ENCODE results near the gene MAPT.

GRCh38 chr17:45920083-45920482, 25.7 kb downstream of the MAPT start:
- TF ChIP-seq YY1 (IDR thresholded peaks at IDR 0.05; ENCODE audit: insufficient read depth, insufficient read length) = no peak
- no peak for TF ChIP-seq ZNF274 (IDR thresholded peaks at IDR 0.05; ENCODE audit: low read depth, low read length)
- TF ChIP-seq SUZ12 (IDR thresholded peaks at IDR 0.05; ENCODE audit: extremely low read depth, insufficient read depth, insufficient read length) = no peak

Measured in NT2/D1 (cell line).